GM21786 (cell line): ENCODE measurements around the gene C11orf24.
A peak's percentile ranks its signal among the peaks of the same experiment; 100 is the strongest.

Experiments
- ATAC-seq: cut with Tn5 transposase; IDR thresholded peaks from one replicate; pipeline ENCODE4 v1.9.1; 2021; ENCODE audit not compliant: unreplicated experiment

C11orf24 gene

GRCh38 chr11:68271781-68272608 lies at the start of gene C11orf24:
Gene C11orf24, minus strand, starts transcription at chr11:68271973. Its CDS starts 8,206 bp downstream, at chr11:68263767.
- ATAC-seq = peak; percentile 71

- no peak for ATAC-seq
These were observed 45.5 kb upstream of the C11orf24 start for GRCh38 chr11:68317147-68317785.

GRCh38 chr11:68315171-68315920 lies 43.6 kb upstream of the C11orf24 start:
- ATAC-seq = no peak

- ATAC-seq = no peak
These were observed 42.7 kb upstream of the C11orf24 start for GRCh38 chr11:68314203-68315170.

- ATAC-seq = no peak
These were observed 41.9 kb upstream of the C11orf24 start for GRCh38 chr11:68313574-68314202.

- no peak for ATAC-seq
These were observed 41.2 kb upstream of the C11orf24 start for GRCh38 chr11:68312780-68313573.

GRCh38 chr11:68312117-68312779 lies 40.5 kb upstream of the C11orf24 start, which contains the start of gene LRP5:
Gene LRP5, plus strand, starts transcription at chr11:68312591. Its CDS starts 124 bp downstream, at chr11:68312715.
- no peak for ATAC-seq

- ATAC-seq = no peak
These were observed 39.7 kb upstream of the C11orf24 start for GRCh38 chr11:68311160-68312116.

- no peak for ATAC-seq
These were observed 37.9 kb upstream of the C11orf24 start for GRCh38 chr11:68309621-68310185.

- ATAC-seq = no peak
These were observed 36.3 kb upstream of the C11orf24 start for GRCh38 chr11:68308068-68308467.

GRCh38 chr11:68306636-68307035 lies 34.9 kb upstream of the C11orf24 start:
- no peak for ATAC-seq

GRCh38 chr11:68303982-68304780 lies 32.4 kb upstream of the C11orf24 start:
- ATAC-seq = no peak

GRCh38 chr11:68303083-68303482 lies 31.3 kb upstream of the C11orf24 start:
- ATAC-seq = no peak

GRCh38 chr11:68302670-68303069 lies 30.9 kb upstream of the C11orf24 start:
- ATAC-seq = no peak

- no peak for ATAC-seq
These were observed 30.5 kb upstream of the C11orf24 start for GRCh38 chr11:68302256-68302655.

- ATAC-seq = no peak
These were observed 28.5 kb upstream of the C11orf24 start for GRCh38 chr11:68300076-68300830.
